ENCODE results near the gene STK33. TPM values are rescaled to one million over a fixed set of nuclear protein-coding genes. Genes with fewer than 3 reads are reported as not detected.

The STK33 gene
- total RNA-seq, 2 donors from 2014 or later, result 0.40 to 1.0 TPM

GRCh38 chr11:8389029-8389996, 204.7 kb downstream of the STK33 start:
- peaks cover 4% of the 10 kb centered on the region for H3K4me1 Mint-ChIP-seq

GRCh38 chr11:8387693-8388092, 206.3 kb downstream of the STK33 start:
- no peaks in the 10 kb centered on the region for H3K36me3 Mint-ChIP-seq (ENCODE audit: low read depth)
- H3K4me3 Mint-ChIP-seq, result no peak overlapping the region
- H3K4me1 Mint-ChIP-seq, result peaks cover 4% of the 10 kb centered on the region

More at GRCh38 chr11:8389029-8389996, 204.7 kb downstream of the STK33 start:
- H3K4me3 Mint-ChIP-seq, result no peak overlapping the region
- ATAC-seq (replicated peaks), result no peak
- H3K27me3 Mint-ChIP-seq, result peaks cover 18% of the 10 kb centered on the region
- no peaks in the 10 kb centered on the region for H3K36me3 Mint-ChIP-seq (ENCODE audit: low read depth)
- no peak overlapping the region for H3K27ac Mint-ChIP-seq
- H3K9me3 Mint-ChIP-seq, result no peaks in the 10 kb centered on the region

GRCh38 chr11:8387141-8387540, 206.9 kb downstream of the STK33 start:
- H3K27ac Mint-ChIP-seq, result no peak overlapping the region
- H3K4me3 Mint-ChIP-seq, result no peak overlapping the region
- H3K27me3 Mint-ChIP-seq, result peaks cover 13% of the 10 kb centered on the region
- no peaks in the 10 kb centered on the region for H3K9me3 Mint-ChIP-seq
- peaks cover 4% of the 10 kb centered on the region for H3K4me1 Mint-ChIP-seq
- no peaks in the 10 kb centered on the region for H3K36me3 Mint-ChIP-seq (ENCODE audit: low read depth)
- ATAC-seq (replicated peaks), result no peak

More at GRCh38 chr11:8387693-8388092, 206.3 kb downstream of the STK33 start:
- no peak overlapping the region for H3K27ac Mint-ChIP-seq
- no peaks in the 10 kb centered on the region for H3K9me3 Mint-ChIP-seq
- peaks cover 13% of the 10 kb centered on the region for H3K27me3 Mint-ChIP-seq
- no peak for ATAC-seq (replicated peaks)

GRCh38 chr11:8386134-8386864, 207.7 kb downstream of the STK33 start:
- Mint-ChIP-seq H3K9me3 (no peaks in the 10 kb centered on the region), H3K27ac (no peak overlapping the region), H3K36me3 (ENCODE audit: low read depth) (no peaks in the 10 kb centered on the region), H3K4me1 (peaks cover 4% of the 10 kb centered on the region), H3K27me3 (peaks cover 13% of the 10 kb centered on the region), H3K4me3 (no peak overlapping the region)
- ATAC-seq (replicated peaks), result no peak

GRCh38 chr11:8384199-8384821, 209.7 kb downstream of the STK33 start:
- no peak overlapping the region for H3K4me3 Mint-ChIP-seq
- H3K27ac Mint-ChIP-seq, result no peak overlapping the region
- peaks cover 4% of the 10 kb centered on the region for H3K4me1 Mint-ChIP-seq
- peaks cover 11% of the 10 kb centered on the region for H3K27me3 Mint-ChIP-seq
- H3K9me3 Mint-ChIP-seq, result no peaks in the 10 kb centered on the region
- no peaks in the 10 kb centered on the region for H3K36me3 Mint-ChIP-seq (ENCODE audit: low read depth)
- peak; percentile 24 for ATAC-seq (replicated peaks)

GRCh38 chr11:8383627-8384026, 210.4 kb downstream of the STK33 start:
- no peaks in the 10 kb centered on the region for H3K36me3 Mint-ChIP-seq (ENCODE audit: low read depth)
- H3K9me3 Mint-ChIP-seq, result no peaks in the 10 kb centered on the region
- H3K27me3 Mint-ChIP-seq, result peaks cover 14% of the 10 kb centered on the region
- ATAC-seq (replicated peaks), result no peak
- H3K4me3 Mint-ChIP-seq, result no peak overlapping the region
- no peak overlapping the region for H3K27ac Mint-ChIP-seq
- H3K4me1 Mint-ChIP-seq, result peaks cover 4% of the 10 kb centered on the region

GRCh38 chr11:8383227-8383626, 210.8 kb downstream of the STK33 start:
- H3K9me3 Mint-ChIP-seq, result no peaks in the 10 kb centered on the region
- no peaks in the 10 kb centered on the region for H3K36me3 Mint-ChIP-seq (ENCODE audit: low read depth)
- H3K4me1 Mint-ChIP-seq, result peaks cover 4% of the 10 kb centered on the region
- ATAC-seq (replicated peaks), result no peak
- no peak overlapping the region for H3K4me3 Mint-ChIP-seq
- H3K27me3 Mint-ChIP-seq, result peaks cover 14% of the 10 kb centered on the region
- no peak overlapping the region for H3K27ac Mint-ChIP-seq

- Mint-ChIP-seq H3K4me1 (peaks cover 4% of the 10 kb centered on the region), H3K27ac (no peak overlapping the region), H3K4me3 (no peak overlapping the region), H3K36me3 (ENCODE audit: low read depth) (no peaks in the 10 kb centered on the region), H3K27me3 (peaks cover 17% of the 10 kb centered on the region), H3K9me3 (no peaks in the 10 kb centered on the region)
- no peak for ATAC-seq (replicated peaks)
Observed at GRCh38 chr11:8382436-8383053, 211.5 kb downstream of the STK33 start.

DNA sequence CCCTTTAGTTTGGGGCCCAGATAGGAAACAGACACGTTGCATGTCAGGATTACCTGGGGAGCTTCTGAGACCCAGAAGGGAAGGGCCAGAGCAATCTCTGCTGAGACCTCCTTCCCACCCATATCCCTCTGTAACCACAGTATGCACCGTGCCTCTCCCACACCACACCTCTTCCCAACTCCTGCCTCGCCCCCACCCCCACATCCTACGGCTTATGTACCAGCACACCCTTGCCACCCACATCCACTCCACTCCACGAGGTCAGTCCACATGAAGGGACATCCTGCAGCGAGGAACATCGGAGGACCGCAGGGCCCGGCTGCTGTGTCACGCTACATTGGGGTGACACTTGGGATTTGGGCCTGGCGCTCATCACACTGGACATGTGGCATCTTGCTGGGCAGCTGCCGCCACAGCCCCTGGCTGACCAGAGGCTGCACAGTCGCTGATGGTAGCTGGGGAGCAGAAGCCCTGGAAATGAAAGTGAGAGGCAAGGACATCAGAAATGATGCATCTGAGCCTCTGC, 212.1 kb downstream of the STK33 start:
- Mint-ChIP-seq H3K4me3 (no peak overlapping the region), H3K9me3 (no peaks in the 10 kb centered on the region), H3K36me3 (ENCODE audit: low read depth) (no peaks in the 10 kb centered on the region), H3K27ac (no peak overlapping the region), H3K4me1 (peaks cover 4% of the 10 kb centered on the region), H3K27me3 (peaks cover 22% of the 10 kb centered on the region)
- ATAC-seq (replicated peaks), result no peak

DNA sequence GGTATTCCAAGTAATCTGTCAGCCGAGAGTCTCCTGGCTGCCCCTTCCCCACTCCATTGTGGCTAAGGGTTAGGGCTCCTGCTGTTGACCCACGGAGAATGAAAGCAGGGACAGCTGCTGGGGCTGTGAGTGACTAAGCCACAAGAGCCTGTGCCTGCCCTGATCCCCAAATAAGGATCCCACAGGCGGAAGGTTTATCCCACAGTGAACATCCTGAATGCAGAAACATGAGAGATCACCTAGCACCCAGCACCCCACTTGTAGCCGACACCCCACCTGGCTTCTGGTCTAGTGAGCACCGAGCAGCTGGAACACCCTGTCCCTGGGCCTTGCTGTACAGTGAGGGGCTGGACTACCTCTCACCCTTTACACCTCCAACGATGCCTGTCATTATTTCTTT, 212.7 kb downstream of the STK33 start:
- no peak overlapping the region for H3K27ac Mint-ChIP-seq
- H3K4me3 Mint-ChIP-seq, result no peak overlapping the region
- H3K27me3 Mint-ChIP-seq, result peaks cover 25% of the 10 kb centered on the region
- no peaks in the 10 kb centered on the region for H3K9me3 Mint-ChIP-seq
- H3K36me3 Mint-ChIP-seq (ENCODE audit: low read depth), result no peaks in the 10 kb centered on the region
- peaks cover 4% of the 10 kb centered on the region for H3K4me1 Mint-ChIP-seq
- no peak for ATAC-seq (replicated peaks)

GRCh38 chr11:8375932-8376331, 218.1 kb downstream of the STK33 start:
- H3K4me1 Mint-ChIP-seq, result no peaks in the 10 kb centered on the region
- peaks cover 17% of the 10 kb centered on the region for H3K27me3 Mint-ChIP-seq
- no peaks in the 10 kb centered on the region for H3K9me3 Mint-ChIP-seq
- no peaks in the 10 kb centered on the region for H3K36me3 Mint-ChIP-seq (ENCODE audit: low read depth)
- no peak for ATAC-seq (replicated peaks)
- no peak overlapping the region for H3K4me3 Mint-ChIP-seq
- H3K27ac Mint-ChIP-seq, result no peak overlapping the region

DNA sequence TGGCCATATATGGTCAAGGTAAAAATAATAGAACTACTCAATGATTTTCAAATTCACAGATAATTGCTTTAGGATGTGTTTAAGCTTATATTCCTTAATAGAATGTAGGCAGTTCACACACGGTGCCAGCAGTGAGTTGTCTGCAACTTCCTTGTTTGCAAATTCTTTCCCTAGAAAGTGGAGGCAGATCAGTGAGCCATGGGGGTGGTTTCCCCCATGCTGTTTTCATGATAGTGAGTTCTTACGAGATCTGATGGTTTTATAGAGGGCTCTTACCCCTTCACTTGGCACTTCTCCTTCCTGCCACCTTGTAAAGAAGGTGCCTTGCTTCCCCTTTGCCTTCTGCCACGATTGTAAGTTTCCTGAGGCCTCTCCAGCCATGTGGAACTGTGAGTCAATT, 218.6 kb downstream of the STK33 start:
- no peaks in the 10 kb centered on the region for H3K9me3 Mint-ChIP-seq

GRCh38 chr11:8374716-8375115, 219.3 kb downstream of the STK33 start:
- peaks cover 15% of the 10 kb centered on the region for H3K27me3 Mint-ChIP-seq
- H3K27ac Mint-ChIP-seq, result no peak overlapping the region
- no peak for ATAC-seq (replicated peaks)
- no peaks in the 10 kb centered on the region for H3K4me1 Mint-ChIP-seq
- no peak overlapping the region for H3K4me3 Mint-ChIP-seq
- H3K36me3 Mint-ChIP-seq (ENCODE audit: low read depth), result no peaks in the 10 kb centered on the region
- H3K9me3 Mint-ChIP-seq, result no peaks in the 10 kb centered on the region

More for the DNA sequence above, 218.6 kb downstream of the STK33 start:
- Mint-ChIP-seq H3K27me3 (peaks cover 17% of the 10 kb centered on the region), H3K4me3 (no peak overlapping the region), H3K4me1 (no peaks in the 10 kb centered on the region), H3K36me3 (ENCODE audit: low read depth) (no peaks in the 10 kb centered on the region), H3K27ac (no peak overlapping the region)
- ATAC-seq (replicated peaks), result no peak

All from activated T-helper 17 cell treated with anti-CD3 and anti-CD28 coated beads, Interleukin-2, amount 50 U/mL, for 72 hours (primary cell).